SK-N-MC (cell line): ENCODE data around the gene ZNF662.

ENCODE experiments used
- EZH2 ChIP-seq: fragments of 200-600 bp; sonication (generic); IDR thresholded peaks from one replicate; pipeline ENCODE4 v1.6.1; 2017; ENCODE audit warnings: antibody characterized with exemption
- FOXP2 ChIP-seq: optimal IDR thresholded peaks from 2 replicates; pipeline ENCODE3; 2011; ENCODE audit warnings: mild to moderate bottlenecking, moderate library complexity; ENCODE audit not compliant: insufficient read depth; ENCODE audit errors: extremely low read length, control extremely low read depth
- POLR2AphosphoS5 ChIP-seq: IDR thresholded peaks from 2 replicates; pipeline ENCODE4 v1.6.1; 2012; ENCODE audit warnings: mild to moderate bottlenecking, low read depth, low read length, borderline replicate concordance

DNA sequence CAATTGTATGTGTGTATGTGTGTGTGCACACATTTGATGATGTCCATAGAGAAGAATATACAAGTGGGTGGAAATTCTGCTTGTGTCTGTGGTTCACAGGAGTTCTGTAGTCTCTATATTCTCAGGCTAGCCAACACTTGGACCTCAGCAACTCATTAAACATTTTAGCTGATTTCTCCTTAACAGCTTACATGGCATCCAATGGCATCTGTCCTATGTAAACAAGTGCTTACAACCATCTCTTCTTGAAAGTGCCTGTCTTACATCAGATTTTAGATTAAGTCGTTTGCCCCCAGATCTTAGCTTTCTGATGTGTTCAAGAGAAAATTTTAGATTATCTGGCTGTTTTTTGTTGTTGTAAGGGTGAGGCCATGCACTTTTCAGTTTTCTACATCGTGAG lies 29.0 kb downstream of the ZNF662 start:
- TF ChIP-seq EZH2: no peak
- no peak for TF ChIP-seq POLR2AphosphoS5
- TF ChIP-seq FOXP2: no peak
